ENCODE results near the gene ACAD10.

The ACAD10 gene

GRCh38 chr12:111806304-111806703, 120.5 kb downstream of the ACAD10 start:
- DNase-seq (ENCODE audit: insufficient read length, low spot score) (no peak), FAIRE-seq (no peak)

All from HTR-8/SVneo (cell line).